ENCODE measurements around the gene DEXI. TPM values are rescaled to one million over a fixed set of nuclear protein-coding genes. Genes with fewer than 3 reads are reported as not detected.

The DEXI gene
- total RNA-seq, 1 experiment from 2014 or later = 43.2 TPM

DNA sequence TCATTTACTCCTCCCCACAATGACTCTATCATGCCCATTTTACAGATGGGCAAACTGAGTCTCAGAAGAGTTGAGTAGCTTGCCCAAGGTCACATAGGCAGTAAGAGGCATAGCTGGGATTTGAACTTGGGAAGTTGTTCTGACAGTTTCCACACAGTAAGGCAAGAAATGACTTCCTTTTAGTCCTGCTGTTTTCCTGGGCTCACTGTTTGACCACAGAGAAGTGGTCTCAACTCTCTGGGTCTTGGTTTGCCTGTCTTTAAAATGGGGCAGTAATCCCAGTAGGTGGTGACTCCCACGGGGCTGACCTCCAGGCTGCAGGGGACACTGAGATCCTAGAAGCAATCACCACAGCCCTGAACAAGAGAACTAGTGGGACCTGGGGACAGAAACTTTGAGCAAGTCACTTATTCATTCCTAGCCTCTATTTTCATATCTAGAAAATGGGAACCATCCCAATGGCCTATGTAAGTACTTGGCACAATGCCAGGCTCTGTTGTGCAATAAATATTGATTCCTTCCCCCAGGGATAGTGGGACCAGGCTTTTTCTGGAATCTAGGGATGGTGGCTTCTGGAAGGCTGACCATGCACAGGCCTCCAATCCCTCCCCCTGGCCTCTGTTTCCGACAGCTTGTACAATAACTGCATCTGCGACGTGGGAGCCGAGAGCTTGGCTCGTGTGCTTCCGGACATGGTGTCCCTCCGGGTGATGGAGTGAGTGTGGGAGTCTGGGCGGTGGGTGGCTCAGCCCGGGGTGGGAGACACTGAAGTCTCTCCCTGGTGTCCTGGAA is 20.5 kb downstream of the DEXI start:
- ChIA-PET POLR2A (ENCODE audit: unreplicated experiment) (no interaction called here), CTCF (no interaction called here)
- TF ChIP-seq EZH2 (IDR thresholded peaks at IDR 0.05; ENCODE audit: low read length, unreplicated experiment) (no peak), EZH2phosphoT487 (IDR thresholded peaks at IDR 0.05; ENCODE audit: borderline replicate concordance, low read length) (no peak)
- TF ChIP-seq, protein P1, sequence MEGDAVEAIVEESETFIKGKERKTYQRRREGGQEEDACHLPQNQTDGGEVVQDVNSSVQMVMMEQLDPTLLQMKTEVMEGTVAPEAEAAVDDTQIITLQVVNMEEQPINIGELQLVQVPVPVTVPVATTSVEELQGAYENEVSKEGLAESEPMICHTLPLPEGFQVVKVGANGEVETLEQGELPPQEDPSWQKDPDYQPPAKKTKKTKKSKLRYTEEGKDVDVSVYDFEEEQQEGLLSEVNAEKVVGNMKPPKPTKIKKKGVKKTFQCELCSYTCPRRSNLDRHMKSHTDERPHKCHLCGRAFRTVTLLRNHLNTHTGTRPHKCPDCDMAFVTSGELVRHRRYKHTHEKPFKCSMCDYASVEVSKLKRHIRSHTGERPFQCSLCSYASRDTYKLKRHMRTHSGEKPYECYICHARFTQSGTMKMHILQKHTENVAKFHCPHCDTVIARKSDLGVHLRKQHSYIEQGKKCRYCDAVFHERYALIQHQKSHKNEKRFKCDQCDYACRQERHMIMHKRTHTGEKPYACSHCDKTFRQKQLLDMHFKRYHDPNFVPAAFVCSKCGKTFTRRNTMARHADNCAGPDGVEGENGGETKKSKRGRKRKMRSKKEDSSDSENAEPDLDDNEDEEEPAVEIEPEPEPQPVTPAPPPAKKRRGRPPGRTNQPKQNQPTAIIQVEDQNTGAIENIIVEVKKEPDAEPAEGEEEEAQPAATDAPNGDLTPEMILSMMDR (conservative IDR thresholded peaks at IDR 0.05; ENCODE audit: low read depth, low read length) = no peak
- no peak overlapping the region for H2AFZ ChIP-seq (ENCODE audit: low read length)
- no peak overlapping the region for H3K27ac ChIP-seq (ENCODE audit: low read length)
- intact Hi-C loops (cut with micrococcal nuclease) = no loop called here
- ATAC-seq (no peak), DNase-seq (no peak)
- H4K20me1 ChIP-seq (ENCODE audit: low read length) = no peaks in the 10 kb centered on the region
- no peak overlapping the region for H3K4me2 ChIP-seq (ENCODE audit: low read length)
- no peak overlapping the region for H3K4me3 ChIP-seq (ENCODE audit: low read length)
- no peaks in the 10 kb centered on the region for H3F3A ChIP-seq (ENCODE audit: low read length, unreplicated experiment)
- H3K36me3 ChIP-seq (ENCODE audit: low read depth, low read length) = no peaks in the 10 kb centered on the region
- H3K9ac ChIP-seq (ENCODE audit: low read length) = no peak overlapping the region
- no peaks in the 10 kb centered on the region for H3K4me1 ChIP-seq (ENCODE audit: insufficient read depth, low read length)
- no peaks in the 10 kb centered on the region for H3K27me3 ChIP-seq (ENCODE audit: low read length)
- H3K9me2 ChIP-seq (replicated peaks; ENCODE audit: low read length) = no peaks in the 10 kb centered on the region
- BruUV-seq (replicated peaks) = no TSS peak
- H3K9me3 ChIP-seq (ENCODE audit: low read length) = no peaks in the 10 kb centered on the region
- no peaks in the 10 kb centered on the region for H3K79me2 ChIP-seq (ENCODE audit: low read length)

DNA sequence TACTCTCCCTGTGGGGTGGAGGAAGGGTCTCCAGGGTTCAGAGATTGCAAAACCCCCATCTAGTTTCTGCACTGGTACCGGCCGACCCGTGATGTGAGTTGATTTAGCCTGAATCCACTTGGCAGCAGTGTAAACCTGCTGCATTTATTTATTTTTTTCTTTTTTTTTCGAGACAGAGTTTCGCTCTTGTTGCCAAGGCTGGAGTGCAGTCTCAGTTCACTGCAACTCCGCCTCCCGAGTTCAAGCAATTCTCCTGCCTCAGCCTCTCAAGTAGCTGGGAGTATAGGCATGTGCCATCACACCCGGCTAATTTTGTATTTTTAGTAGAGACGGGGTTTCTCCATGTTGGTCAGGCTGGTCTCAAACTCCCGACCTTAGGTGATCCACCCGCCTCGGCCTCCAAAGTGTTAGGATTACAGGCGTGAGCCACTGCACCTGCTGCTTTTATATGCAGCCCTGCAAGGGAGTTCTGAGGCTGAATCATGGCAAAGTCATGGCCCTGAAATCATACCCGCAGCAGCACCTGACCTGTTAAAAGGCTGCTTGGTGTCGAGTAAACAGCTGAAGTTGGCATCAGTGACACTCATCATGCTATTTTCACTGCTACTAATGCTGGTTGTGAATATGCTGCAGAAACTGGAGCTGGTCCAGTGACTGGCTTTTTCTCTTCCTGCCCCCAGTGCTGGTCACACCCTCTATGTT is 21.4 kb downstream of the DEXI start:
- no peak overlapping the region for H3K9ac ChIP-seq (ENCODE audit: low read length)
- ATAC-seq = no peak
- H4K20me1 ChIP-seq (ENCODE audit: low read length) = no peaks in the 10 kb centered on the region
- no peaks in the 10 kb centered on the region for H3F3A ChIP-seq (ENCODE audit: low read length, unreplicated experiment)
- TF ChIP-seq, protein P1 (conservative IDR thresholded peaks at IDR 0.05; ENCODE audit: low read depth, low read length) = no peak
- TF ChIP-seq EZH2 (IDR thresholded peaks at IDR 0.05; ENCODE audit: low read length, unreplicated experiment) (no peak), EZH2phosphoT487 (IDR thresholded peaks at IDR 0.05; ENCODE audit: borderline replicate concordance, low read length) (no peak)
- H3K4me2 ChIP-seq (ENCODE audit: low read length) = no peak overlapping the region
- no peaks in the 10 kb centered on the region for H3K36me3 ChIP-seq (ENCODE audit: low read depth, low read length)
- no peaks in the 10 kb centered on the region for H3K4me1 ChIP-seq (ENCODE audit: insufficient read depth, low read length)
- intact Hi-C loops (cut with micrococcal nuclease) = no loop called here
- no peak overlapping the region for H3K27ac ChIP-seq (ENCODE audit: low read length)
- POLR2A ChIA-PET (ENCODE audit: unreplicated experiment) = no interaction called here
- H3K9me2 ChIP-seq (replicated peaks; ENCODE audit: low read length) = no peaks in the 10 kb centered on the region
- no peak overlapping the region for H2AFZ ChIP-seq (ENCODE audit: low read length)
- no peaks in the 10 kb centered on the region for H3K27me3 ChIP-seq (ENCODE audit: low read length)
- no TSS peak for BruUV-seq (replicated peaks)
- no peak for DNase-seq
- no peaks in the 10 kb centered on the region for H3K9me3 ChIP-seq (ENCODE audit: low read length)
- no peaks in the 10 kb centered on the region for H3K79me2 ChIP-seq (ENCODE audit: low read length)
- CTCF ChIA-PET = no interaction called here
- H3K4me3 ChIP-seq (ENCODE audit: low read length) = no peak overlapping the region

DNA sequence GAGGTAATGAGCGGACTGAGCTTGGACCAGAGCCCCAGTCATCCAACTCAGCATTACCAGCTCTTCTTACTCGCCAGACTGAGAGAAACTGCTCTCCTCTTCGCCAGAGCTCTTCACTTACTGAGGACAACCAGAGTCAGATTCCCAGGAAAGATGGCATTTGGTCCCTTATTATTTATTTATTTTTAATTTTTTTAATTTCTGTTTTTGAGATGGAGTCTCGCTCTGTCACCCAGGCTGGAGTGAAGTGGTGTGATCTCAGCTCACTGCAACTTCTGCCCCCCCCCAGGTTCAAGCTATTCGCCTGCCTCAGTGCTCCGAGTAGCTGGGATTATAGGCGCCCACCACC is 23.3 kb downstream of the DEXI start:
- H3K9me3 ChIP-seq (ENCODE audit: low read length) = no peaks in the 10 kb centered on the region
- no peaks in the 10 kb centered on the region for H3F3A ChIP-seq (ENCODE audit: low read length, unreplicated experiment)
- no peaks in the 10 kb centered on the region for H3K27me3 ChIP-seq (ENCODE audit: low read length)
- CTCF ChIA-PET = no interaction called here
- H4K20me1 ChIP-seq (ENCODE audit: low read length) = no peaks in the 10 kb centered on the region
- H3K79me2 ChIP-seq (ENCODE audit: low read length) = no peaks in the 10 kb centered on the region
- DNase-seq (no peak), ATAC-seq (no peak)
- POLR2A ChIA-PET (ENCODE audit: unreplicated experiment) = interaction anchor here (1.1 kb wide), 1 partner anchor 175 kb away, joined by 4 read pairs; the partner anchor contains the start of gene NUBP1
- H2AFZ ChIP-seq (ENCODE audit: low read length) = 0 out of 2 replicates have a peak overlapping the region, but pooled peaks have one; percentile 57
- H3K9ac ChIP-seq (ENCODE audit: low read length) = no peak overlapping the region
- TF ChIP-seq EZH2 (IDR thresholded peaks at IDR 0.05; ENCODE audit: low read length, unreplicated experiment) = no peak
- TF ChIP-seq, protein P1 (conservative IDR thresholded peaks at IDR 0.05; ENCODE audit: low read depth, low read length) = no peak
- TF ChIP-seq EZH2phosphoT487 (IDR thresholded peaks at IDR 0.05; ENCODE audit: borderline replicate concordance, low read length) = no peak
- H3K4me1 ChIP-seq (ENCODE audit: insufficient read depth, low read length) = no peaks in the 10 kb centered on the region
- H3K27ac ChIP-seq (ENCODE audit: low read length) = no peak overlapping the region
- no peaks in the 10 kb centered on the region for H3K36me3 ChIP-seq (ENCODE audit: low read depth, low read length)
- no peaks in the 10 kb centered on the region for H3K9me2 ChIP-seq (replicated peaks; ENCODE audit: low read length)
- H3K4me2 ChIP-seq (ENCODE audit: low read length) = no peak overlapping the region
- intact Hi-C loops (cut with micrococcal nuclease) = loop anchor here (5.0 to 10.0 kb wide), 2 partner anchors 182 to 404 kb away; no protein-coding TSS in a partner anchor
- H3K4me3 ChIP-seq (ENCODE audit: low read length) = no peak overlapping the region
- no TSS peak for BruUV-seq (replicated peaks)

All from PC-3 (cell line).